Fibroblast of upper back skin (primary cell): ENCODE results near the gene BTBD10.
"Not testable (repeated sequence)": the region's sequence is repeated elsewhere in the genome, so short reads cannot be mapped to it uniquely, and the experiment has no call there.

ENCODE experiments used
- DNase-seq: peaks from one replicate; pipeline ENCODE4 v3.0.0-alpha.2; 2013

Gene BTBD10

DNA sequence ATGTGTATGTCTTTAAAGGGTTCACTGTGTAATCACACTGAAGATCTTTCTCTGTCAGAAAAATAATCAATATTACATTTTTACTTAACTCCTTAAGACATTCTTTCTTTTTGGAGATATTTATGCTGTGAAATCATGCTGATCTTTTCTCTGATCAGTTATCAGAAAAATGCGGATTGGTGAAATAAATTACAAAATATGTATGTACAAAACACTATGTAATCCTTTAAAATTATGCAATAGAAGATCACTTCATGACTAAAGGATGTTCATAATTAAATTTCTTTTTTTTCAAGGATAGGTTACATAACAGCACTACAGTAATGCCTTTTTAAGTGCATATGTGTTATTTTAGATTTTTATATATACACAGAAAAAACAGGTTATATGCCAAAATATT is 24.7 kb downstream of the BTBD10 start:
- DNase-seq: no peak

DNA sequence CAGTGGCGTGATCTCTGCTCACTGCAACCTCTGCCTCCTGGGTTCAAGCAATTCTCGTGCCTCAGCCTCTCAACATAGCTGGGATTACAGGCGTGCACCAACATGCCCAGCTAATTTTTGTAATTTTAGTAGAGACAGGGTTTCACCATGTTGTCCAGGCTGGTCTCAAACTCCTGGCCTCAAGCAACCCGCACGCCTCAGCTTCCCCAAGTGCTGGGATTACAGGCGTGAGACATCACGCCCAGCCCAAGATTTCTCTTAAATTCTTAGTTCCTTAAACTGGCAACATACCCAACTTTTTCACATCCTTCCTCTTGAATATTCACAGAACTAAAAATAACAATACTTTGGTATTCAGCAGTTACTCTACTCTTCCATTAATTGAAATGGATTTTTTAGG is 26.2 kb downstream of the BTBD10 start:
- DNase-seq: not testable (repeated sequence)

DNA sequence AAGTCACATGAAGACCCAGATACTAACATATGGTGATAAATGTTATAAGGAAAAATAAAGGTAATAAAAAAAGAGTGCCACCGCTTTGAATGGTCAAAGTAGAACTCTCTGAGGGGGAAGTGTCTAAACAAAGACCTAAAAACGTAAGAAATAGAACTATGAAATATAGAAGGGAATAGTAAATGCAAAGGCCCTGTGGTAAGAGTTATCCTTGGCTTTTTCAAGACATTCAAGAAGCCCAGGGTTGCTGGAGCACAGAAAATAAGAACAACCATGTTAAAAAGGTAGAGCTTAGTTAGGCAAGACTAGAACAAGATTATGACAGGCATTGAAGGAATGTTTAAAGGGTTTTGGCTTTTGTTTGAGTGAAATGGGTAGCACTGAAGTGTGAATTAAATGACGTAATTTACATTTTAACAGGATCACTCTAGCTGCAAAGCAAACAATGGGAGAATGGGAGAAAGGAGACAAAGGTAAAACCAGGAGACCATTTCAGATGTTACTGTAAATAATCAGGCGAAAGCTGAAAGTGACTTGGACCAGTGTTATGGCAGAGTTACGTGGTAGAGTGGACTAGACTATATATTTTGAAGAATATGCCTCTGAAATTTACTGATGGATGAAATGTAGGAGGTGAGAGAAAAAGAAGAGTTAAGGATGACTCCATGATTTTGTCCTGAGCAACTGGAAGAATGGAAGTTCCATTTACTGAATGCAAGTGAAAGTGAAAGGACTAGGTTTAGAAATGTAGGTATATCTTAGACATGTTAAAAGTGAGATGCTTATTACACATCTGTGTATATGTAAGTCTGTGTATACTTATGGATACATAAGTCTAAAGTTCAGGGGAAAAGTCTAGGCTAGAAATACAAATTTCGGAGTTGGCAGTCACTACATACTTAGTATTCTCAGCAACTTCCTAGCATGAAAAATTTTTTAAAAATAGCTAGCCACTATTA is 28.5 kb downstream of the BTBD10 start:
- DNase-seq: no peak

DNA sequence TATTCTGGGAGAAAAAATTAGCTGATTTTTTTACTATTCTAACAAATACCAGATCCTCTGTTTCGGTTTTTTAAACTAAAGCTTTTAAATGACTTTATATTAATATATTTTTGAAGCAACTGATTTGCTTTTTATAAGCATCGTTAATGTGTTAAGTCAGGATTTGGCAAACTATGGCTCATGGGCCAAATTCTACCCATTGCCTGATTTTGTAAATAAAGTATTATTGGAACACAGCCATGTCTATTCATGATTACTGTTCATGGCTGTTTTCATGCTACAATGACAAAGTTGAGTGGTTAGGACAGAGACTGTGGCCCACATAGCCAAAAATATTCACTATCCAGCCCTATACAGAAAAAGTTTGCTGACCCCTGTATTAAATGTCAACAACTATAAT is 29.6 kb downstream of the BTBD10 start:
- no peak for DNase-seq

DNA sequence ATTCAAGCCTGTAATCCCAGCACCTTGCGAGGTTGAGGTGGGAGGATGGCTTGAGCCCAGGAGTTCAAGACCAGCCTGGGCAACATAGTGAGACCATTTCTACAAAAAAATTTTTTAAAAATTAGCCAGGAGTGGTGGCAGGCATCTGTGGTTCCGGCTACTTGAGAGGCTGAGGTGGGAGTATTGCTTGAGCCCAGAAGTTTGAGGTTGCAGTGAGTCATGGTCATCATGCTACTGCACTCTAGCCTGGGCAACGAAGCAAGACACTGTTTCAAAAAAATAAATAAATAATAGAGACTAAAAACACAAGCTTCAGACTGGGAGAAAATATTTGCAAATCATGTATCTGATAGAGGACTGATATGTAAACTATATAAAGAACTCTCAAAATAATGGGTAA is 33.2 kb downstream of the BTBD10 start:
- DNase-seq: no peak

DNA sequence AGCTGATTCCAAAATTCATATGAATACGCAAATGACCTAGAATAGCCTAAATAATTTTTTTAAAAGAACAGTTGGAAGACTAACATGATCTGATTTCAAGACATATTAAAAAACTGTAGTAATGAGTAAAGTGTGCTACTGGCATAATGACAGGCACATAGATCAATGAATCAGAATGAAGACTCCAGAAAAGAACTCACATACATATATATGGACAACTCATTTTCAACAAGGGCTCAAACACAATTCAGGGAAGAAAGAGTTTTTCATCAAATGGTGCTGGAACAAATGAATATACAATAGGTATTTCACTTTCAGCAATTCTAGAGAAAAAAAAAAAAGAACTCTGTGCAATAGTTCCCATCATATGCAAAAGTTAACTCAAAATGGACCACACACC is 33.7 kb downstream of the BTBD10 start:
- no peak for DNase-seq

DNA sequence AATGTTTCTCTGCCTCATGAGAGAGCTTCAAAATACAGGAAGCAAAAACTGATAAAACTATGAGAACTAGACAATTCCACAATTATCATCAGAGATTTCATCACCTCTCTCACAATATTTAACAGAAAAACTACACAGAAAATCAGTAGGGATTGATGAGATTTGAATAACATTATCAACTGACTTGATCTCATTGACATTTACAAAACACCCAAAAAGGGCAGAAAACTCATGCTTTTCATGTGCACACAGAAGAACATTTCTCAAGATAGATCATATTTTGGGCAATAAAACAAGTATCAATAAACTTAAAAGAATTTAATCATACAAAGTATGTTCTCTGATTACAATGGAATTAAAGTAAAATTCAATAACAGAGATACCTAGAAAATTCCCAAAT is 35.6 kb downstream of the BTBD10 start:
- no peak for DNase-seq

DNA sequence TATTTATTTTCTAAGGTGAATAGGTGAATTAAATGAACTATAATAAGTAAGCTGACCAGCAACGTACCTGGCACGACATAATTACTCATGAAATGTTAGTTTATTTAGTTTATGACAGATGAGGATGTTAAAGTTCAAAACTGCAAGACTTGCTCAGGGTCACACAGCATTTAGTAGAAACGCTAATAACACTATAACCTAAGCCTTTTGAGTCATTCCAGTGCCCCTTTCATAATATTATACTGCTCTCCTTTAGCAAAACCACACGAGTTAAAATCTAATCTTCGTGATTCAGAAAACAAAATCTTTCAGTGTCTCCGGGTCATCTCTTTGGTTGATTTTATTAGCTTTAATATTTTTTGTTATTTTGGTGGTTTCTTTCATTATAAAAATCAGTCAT is 39.6 kb downstream of the BTBD10 start:
- DNase-seq: no peak

DNA sequence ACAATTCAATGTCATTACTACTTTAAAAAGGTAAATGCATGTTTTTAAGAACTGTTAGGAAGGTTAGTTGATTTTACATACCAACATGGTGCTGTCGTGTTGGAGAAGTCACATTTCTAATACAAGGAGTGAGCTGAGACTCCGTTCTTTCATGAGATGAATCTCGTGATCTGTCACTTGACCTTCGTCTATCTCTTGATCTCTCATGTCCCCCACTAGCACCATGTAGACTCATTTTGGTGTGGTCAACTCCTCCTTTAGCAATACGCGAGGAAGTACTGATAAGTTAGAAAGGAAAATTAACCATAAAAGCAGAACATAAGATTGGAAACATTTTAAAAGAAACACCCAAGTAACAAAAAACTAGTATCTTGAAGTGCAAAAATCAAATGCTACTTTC is 41.5 kb downstream of the BTBD10 start:
- DNase-seq: no peak

DNA sequence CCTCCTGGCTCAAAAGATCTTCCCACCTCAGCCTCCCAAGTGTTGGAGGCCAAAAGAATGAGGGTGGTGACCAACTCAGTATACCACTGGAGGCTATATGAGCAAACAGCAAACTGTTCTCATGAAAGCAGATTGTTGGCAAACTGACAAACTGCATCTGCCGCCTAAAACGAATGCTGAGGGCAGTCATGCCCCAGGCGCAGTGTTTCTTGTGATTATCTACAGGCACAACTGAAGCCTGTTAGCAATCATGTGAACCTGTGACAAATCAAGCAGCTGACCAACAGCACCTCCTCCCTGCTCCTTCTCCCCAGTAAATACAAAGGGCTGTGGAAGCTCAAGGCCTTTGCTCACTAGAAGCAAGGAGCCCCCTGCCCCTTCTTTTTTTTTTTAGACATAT is 47.8 kb downstream of the BTBD10 start:
- no peak for DNase-seq

DNA sequence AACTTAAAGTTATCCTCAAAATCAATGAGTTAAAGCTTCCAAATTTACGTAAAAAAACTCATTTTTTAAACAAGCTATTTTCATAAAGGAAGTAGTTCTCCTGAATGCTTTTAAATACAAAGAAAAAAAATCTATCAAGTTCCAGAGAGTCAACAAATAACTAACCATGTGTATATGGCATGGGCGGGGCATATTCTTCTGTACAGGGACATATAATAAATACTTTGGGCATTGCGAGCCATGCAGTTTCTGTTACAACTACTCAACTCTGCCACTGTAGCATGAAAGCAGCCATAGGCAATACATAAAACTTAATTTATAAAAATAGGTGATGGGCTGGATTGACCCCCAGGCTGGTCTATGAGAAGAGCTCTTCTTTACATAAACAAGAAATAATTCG is 57.8 kb downstream of the BTBD10 start:
- no peak for DNase-seq

DNA sequence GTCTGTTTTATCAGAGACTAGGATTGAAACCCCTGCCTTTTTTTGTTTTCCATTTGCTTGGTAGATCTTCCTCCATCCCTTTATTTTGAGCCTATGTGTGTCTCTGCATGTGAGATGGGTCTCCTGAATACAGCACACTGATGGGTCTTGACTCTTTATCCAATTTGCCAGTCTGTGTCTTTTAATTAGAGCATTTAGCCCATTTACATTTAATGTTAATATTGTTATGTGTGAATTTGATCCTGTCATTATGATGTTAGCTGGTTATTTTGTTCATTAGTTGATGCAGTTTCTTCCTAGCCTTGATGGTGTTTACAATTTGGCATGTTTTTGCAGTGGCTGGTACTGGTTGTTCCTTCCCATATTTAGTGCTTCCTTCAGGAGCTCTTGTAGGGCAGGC is 64.7 kb downstream of the BTBD10 start:
- DNase-seq: not testable (repeated sequence)

DNA sequence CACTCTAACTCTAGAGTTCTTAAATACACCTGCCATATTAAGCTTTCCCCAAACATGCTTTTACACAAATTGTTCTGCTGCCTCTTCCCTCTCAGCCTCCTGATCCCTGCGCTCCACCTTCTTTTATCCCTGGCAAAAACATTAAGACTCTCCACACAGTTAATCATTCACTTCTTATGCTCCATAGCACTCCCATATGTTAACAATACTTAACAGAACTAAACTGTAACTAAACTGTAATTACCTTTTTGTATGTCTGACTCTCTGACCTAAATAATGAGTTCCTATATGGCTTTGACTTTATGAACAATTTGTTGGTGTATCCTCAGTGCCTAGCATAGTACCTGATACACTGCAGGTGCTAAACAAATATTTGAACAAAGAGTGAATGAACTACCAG is 71.8 kb downstream of the BTBD10 start:
- DNase-seq: no peak

DNA sequence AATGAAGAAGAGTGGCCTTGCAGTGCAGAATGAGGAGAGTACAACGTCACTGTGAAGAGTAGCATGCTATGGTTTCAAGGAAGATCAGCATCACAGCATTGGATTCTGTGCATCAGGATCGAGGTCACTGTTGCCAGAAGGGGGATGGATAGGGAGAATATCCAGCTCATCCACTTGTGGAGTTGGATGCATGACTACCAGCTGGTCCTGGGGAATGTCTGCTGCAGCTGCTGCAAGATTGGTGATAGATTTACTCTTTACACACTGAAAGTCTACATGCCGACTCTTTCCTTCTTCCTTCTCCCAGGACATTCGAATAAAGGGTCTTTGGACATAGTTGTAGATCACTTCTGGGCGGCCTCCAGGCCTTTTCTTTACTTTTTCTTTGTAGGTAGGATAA is 74.3 kb downstream of the BTBD10 start:
- no peak for DNase-seq

DNA sequence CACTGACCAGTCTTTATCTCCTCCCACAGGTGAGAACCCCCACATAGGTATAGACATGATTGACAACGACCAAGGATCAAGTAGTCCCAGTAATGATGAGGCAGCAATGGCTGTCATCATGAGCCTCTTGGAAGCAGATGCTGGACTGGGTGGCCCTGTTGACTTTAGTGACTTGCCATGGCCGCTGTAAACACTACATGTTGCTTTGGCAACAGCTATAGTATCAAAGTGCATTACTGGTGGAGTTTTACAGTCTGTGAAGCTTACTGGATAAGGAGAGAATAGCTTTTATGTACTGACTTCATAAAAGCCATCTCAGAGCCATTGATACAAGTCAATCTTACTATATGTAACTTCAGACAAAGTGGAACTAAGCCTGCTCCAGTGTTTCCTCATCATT is 76.5 kb downstream of the BTBD10 start:
- DNase-seq: no peak

DNA sequence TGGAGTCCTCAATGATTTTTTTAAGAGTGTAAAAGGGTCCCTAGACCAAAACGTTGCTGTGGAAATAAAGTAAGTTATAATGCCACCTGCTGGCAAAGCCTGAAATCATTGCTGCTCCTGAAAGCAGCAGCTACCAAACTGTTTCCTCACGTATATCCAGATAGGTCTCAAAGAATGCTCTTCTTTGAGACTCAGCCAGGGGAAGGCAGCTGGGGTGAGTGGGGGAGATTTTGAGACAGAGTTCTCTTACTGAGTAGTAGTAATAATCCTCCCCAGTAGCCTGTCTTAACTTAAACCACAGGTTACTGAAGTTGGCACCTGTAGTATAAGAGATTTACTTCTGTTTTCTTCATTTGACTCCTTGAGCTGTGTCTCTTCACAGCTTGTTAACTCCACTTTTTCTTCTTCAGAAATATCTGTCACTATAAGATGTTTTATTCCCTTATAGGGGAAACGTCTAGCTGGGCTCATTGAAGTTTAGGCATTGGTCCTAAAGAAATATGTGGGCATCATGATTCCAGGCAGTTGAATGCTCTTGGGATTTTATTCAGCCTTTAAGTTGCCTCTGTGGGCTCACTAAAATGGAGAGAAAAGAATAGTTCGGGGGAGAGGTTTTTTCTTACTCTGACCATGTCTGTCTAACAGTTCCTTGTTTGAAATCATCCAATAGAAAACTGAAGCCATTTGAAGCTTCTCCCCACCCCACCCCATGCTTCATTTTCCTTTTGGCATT is 77.9 kb downstream of the BTBD10 start:
- peak; percentile 67 for DNase-seq

DNA sequence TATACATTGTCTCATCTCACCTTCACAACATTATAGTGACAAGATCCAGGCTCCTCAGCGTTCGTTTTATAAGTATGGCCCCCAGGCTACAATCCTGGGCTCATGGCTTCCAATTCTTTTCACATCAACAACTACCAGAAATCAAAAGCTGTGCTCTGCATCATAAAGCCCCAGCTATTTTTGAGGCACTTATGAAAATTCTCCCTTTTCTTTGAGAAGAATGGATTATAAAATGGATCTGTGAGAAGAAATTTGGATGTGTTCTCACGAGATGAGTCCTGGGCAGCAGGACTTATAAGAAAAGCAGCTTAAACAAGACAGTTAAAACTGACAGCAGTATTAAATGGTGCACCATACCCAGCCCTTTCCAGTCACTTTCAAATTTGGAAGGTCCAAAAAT is 80.3 kb downstream of the BTBD10 start:
- DNase-seq: no peak

DNA sequence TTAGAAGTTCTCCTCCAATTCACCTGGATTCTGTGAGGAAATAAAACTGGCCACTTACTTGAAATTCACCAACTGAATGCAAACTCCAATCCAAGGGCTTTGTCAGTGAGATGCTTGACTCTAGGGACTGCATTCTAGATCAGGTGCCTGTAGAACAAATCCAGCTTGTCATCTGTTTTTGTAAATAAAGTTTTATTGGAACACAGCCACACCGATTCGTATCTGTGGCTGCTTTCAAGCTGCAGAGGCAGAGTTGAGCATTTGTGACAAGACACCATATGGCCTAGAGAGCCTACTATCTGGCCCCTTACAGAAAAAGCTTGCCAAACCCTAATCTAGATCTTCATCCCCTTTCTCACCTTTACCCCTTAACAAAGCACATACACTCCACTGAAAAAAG is 82.3 kb downstream of the BTBD10 start:
- no peak for DNase-seq

DNA sequence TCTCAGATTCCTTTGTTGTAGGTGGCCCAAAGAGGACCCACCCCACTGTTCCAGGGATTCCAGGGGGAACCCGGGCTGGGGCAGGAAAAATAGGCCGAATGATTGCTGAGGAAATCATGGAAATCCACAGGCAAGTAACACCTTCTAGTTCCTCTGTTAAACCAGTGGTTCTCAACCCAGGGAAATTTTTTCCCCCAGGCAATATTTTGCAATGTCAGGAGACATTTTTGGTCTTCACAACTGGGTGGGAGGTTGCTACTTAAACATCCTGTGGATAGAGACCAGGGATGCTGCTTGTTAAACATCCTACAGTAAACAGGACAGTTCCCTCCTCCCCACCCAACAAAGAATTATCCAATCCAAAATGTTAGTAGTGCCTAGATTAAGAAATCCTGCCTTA is 84.7 kb downstream of the BTBD10 start:
- DNase-seq: no peak

DNA sequence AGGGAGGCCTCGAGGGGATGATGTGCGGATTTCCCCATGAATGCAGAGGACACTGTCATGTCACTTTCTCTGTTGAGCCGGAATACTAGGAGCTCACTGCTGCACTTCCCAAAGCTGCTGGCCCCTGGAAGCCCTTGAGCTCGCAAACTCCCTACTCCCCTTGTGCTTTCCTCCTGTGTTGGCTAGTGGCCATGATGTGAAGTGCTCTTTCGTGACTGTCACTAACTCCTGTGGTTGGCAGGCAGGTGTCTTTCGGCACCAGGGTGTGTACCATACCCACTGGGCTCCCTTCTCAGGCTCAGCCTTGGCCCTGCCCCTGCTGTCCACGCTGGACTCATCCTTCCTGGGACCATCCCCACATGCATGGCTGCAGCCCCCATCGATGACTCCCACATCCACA is 86.2 kb downstream of the BTBD10 start:
- DNase-seq: no peak

DNA sequence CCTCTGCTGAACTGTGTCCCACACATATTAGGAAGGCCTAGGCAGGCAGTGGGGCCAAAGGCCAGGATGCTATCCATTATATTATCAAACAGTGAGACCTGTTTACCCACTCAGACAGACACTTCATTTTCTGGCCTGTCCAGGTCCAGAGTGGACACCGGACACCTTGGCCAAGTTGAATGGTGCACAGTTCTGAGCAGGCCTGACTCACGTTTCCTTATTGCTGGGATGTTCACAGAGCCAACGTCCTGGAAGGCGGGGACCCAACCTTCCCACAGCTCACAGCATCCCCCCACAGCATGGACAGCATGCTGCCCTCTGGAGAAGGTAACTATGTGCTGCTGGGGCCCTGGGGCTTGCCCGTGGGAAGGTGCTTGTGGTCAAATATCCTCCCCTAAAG is 86.6 kb downstream of the BTBD10 start:
- no peak for DNase-seq

DNA sequence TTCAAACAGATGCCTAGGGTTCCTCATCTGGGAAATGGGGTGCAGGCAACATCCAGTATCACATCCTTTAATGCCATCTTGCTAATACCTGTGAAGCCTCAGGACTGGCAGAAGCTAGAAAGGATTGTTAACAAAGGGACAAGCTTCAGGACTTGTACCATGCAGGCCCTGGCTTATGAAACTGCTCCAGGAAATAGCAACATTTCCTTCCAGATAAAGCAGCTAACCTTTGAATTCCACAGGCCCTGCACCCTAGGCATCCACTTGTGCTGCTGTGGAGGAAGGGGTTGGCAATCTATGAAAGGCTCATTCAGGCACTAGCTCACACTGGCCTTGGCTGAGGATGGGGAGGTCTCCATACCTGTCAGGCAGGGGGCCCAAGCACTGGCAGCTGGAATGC is 87.2 kb downstream of the BTBD10 start:
- no peak for DNase-seq

DNA sequence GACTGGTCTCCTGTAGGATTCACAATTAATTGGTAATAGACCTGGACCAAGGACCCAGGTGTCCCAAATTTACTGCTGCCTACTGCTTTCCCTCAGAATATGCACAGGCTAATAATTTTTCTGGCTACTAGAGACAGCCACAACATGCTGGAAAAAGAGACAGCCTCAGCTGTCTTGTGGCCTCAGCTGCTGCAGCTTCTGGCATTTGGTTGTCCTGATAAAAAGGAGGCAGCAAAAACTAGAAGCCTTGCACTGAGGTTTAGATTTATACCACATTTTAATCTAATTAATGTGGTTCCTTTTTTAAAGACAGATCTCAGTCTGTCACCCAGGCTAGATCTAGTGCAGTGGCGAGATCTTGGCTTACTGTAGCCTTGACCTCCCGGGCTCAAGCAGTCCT is 89.8 kb downstream of the BTBD10 start:
- no peak for DNase-seq

DNA sequence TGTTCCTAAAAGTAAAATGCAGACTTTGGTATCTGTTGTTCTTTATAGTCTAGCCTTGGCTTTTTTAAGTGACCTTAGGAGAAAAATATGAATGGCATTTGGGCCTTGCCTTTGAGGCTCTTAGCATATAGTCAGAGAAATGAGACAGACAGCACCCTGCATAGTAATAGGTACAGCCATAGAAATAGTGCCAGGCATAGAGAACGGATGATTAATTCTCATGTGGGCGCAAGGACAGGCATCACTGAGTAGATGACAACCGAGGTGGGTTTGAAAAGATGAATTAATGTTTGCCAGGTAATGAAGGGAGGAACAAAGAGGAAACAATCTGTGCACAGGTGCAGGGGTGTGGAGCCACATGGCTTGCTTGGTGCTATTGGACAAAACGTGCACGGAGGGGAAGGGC is 95.0 kb downstream of the BTBD10 start:
- peak; percentile 60 for DNase-seq
